WTC11 (cell line): ENCODE measurements around the gene DYNC1I1. TPM values are rescaled to one million over a fixed set of nuclear protein-coding genes. Genes with fewer than 3 reads are reported as not detected.

ENCODE experiments used
- ATAC-seq: fragments of 200-7000 bp; cut with Tn5 transposase; 2 replicates; pipeline ENCODE4 v1.10.0; 2021; ENCODE audit warnings: mild to moderate bottlenecking, moderate library complexity
- CTCF ChIA-PET: fragments of 300-600 bp; sonication (Branson Sonifier 250); formaldehyde crosslinking; loops from one replicate; lab custom pipeline; 2021; ENCODE audit warnings: antibody characterized with exemption; lab: Charles Lee
- POLR2A ChIA-PET: fragments of 350-600 bp; sonication (Branson Sonifier 250); formaldehyde crosslinking; loops from one replicate; lab custom pipeline; 2021; ENCODE audit warnings: antibody characterized with exemption; lab: Charles Lee
- DNase-seq: peaks from one replicate; pipeline ENCODE4 v3.0.0; 2021; ENCODE audit warnings: low spot score
- H3K27ac Mint-ChIP-seq: 2 replicates; pipeline ENCODE4 v1.8.0; 2021; ENCODE audit warnings: mixed read lengths
- H3K27me3 Mint-ChIP-seq: 2 replicates; pipeline ENCODE4 v1.8.0; 2021; ENCODE audit warnings: low read depth, mild to moderate bottlenecking, moderate library complexity, mixed read lengths
- H3K36me3 Mint-ChIP-seq: 2 replicates; pipeline ENCODE4 v1.8.0; 2021; ENCODE audit warnings: mixed read lengths
- H3K4me1 Mint-ChIP-seq: 2 replicates; pipeline ENCODE4 v1.8.0; 2022; ENCODE audit warnings: mixed read lengths
- H3K4me3 Mint-ChIP-seq: 2 replicates; pipeline ENCODE4 v1.8.0; 2021; ENCODE audit warnings: mild to moderate bottlenecking, moderate library complexity, mixed read lengths
- H3K9me3 Mint-ChIP-seq: 2 replicates; pipeline ENCODE4 v1.8.0; 2021; ENCODE audit warnings: mixed read lengths
- AFF4 ChIP-seq: sonication (generic); formaldehyde crosslinking; IDR thresholded peaks from 2 replicates; pipeline ENCODE4 v1.8.1; 2023; ENCODE audit warnings: mild to moderate bottlenecking, missing genetic modification reagents, borderline replicate concordance
- ATF1 ChIP-seq: sonication (generic); formaldehyde crosslinking; IDR thresholded peaks from 2 replicates; pipeline ENCODE4 v1.8.1; 2023; ENCODE audit warnings: mild to moderate bottlenecking, moderate library complexity, missing genetic modification reagents
- ATF6 ChIP-seq: sonication (generic); formaldehyde crosslinking; IDR thresholded peaks from 2 replicates; pipeline ENCODE4 v1.8.1; 2023; ENCODE audit warnings: mild to moderate bottlenecking, missing genetic modification reagents
- CREM ChIP-seq: sonication (generic); formaldehyde crosslinking; IDR thresholded peaks from 2 replicates; pipeline ENCODE4 v1.8.1; 2022; ENCODE audit warnings: mild to moderate bottlenecking, missing genetic modification reagents, moderate library complexity
- CTCF ChIP-seq: fragments of 200-600 bp; IDR thresholded peaks from 2 replicates; pipeline ENCODE4 v1.8.0; 2022; ENCODE audit warnings: antibody characterized with exemption
- E2F1 ChIP-seq: sonication (generic); formaldehyde crosslinking; IDR thresholded peaks from 2 replicates; pipeline ENCODE4 v1.8.0; 2022; ENCODE audit warnings: mild to moderate bottlenecking, missing genetic modification reagents
- ESRRA ChIP-seq: sonication (generic); formaldehyde crosslinking; IDR thresholded peaks from 2 replicates; pipeline ENCODE4 v1.8.1; 2022; ENCODE audit warnings: mild to moderate bottlenecking, missing genetic modification reagents, borderline replicate concordance
- FOXK1 ChIP-seq: sonication (generic); formaldehyde crosslinking; IDR thresholded peaks from 2 replicates; pipeline ENCODE4 v1.8.0; 2022; ENCODE audit warnings: mild to moderate bottlenecking, moderate library complexity, missing genetic modification reagents
- FOXP1 ChIP-seq: sonication (generic); formaldehyde crosslinking; IDR thresholded peaks from 2 replicates; pipeline ENCODE4 v1.8.0; 2022; ENCODE audit warnings: missing genetic modification reagents, mild to moderate bottlenecking, moderate library complexity, borderline replicate concordance
- GABPB1 ChIP-seq: sonication (generic); formaldehyde crosslinking; IDR thresholded peaks from 2 replicates; pipeline ENCODE4 v1.8.1; 2023; ENCODE audit warnings: mild to moderate bottlenecking, missing genetic modification reagents
- GTF2I ChIP-seq: fragments of 250-450 bp; sonication (Bioruptor Pico); conservative IDR thresholded peaks from 2 replicates; pipeline ENCODE4 v1.4.0; 2021; ENCODE audit warnings: mild to moderate bottlenecking
- HMGA2 ChIP-seq: fragments of 250-450 bp; sonication (Bioruptor Pico); IDR thresholded peaks from 2 replicates; pipeline ENCODE4 v1.4.0; 2021; ENCODE audit warnings: mild to moderate bottlenecking, moderate library complexity
- NR1H2 ChIP-seq: sonication (generic); formaldehyde crosslinking; IDR thresholded peaks from 2 replicates; pipeline ENCODE4 v1.9.0; 2021; ENCODE audit warnings: mild to moderate bottlenecking, moderate library complexity, missing genetic modification reagents
- SMAD4 ChIP-seq: sonication (generic); formaldehyde crosslinking; IDR thresholded peaks from 2 replicates; pipeline ENCODE4 v1.8.0; 2022; ENCODE audit warnings: mild to moderate bottlenecking, missing genetic modification reagents
- TEAD1 ChIP-seq: sonication (generic); formaldehyde crosslinking; IDR thresholded peaks from 2 replicates; pipeline ENCODE4 v1.8.0; 2022; ENCODE audit warnings: mild to moderate bottlenecking, missing genetic modification reagents
- USF2 ChIP-seq: sonication (generic); formaldehyde crosslinking; IDR thresholded peaks from 2 replicates; pipeline ENCODE4 v1.8.1; 2023; ENCODE audit warnings: mild to moderate bottlenecking, missing genetic modification reagents, moderate library complexity
- ZNF121 ChIP-seq: sonication (generic); formaldehyde crosslinking; IDR thresholded peaks from 2 replicates; pipeline ENCODE4 v1.8.0; 2023; ENCODE audit warnings: missing genetic modification reagents
- ZNF219 ChIP-seq: sonication (generic); formaldehyde crosslinking; IDR thresholded peaks from 2 replicates; pipeline ENCODE4 v1.8.0; 2023; ENCODE audit warnings: missing genetic modification reagents, mild to moderate bottlenecking, borderline replicate concordance
- ZNF425 ChIP-seq: fragments of 250-450 bp; sonication (Bioruptor Pico); conservative IDR thresholded peaks from 2 replicates; pipeline ENCODE4 v1.9.0; 2021; ENCODE audit warnings: mild to moderate bottlenecking
- ZSCAN18 ChIP-seq: fragments of 250-450 bp; sonication (Bioruptor Pico); IDR thresholded peaks from 2 replicates; pipeline ENCODE4 v2.1.2; 2022; ENCODE audit warnings: mild to moderate bottlenecking, moderate library complexity
- total RNA-seq: library from RNA; stranded (reverse); gene quantifications from 3 replicates; pipeline ENCODE4 v1.2.3, GENCODE V29; 2021

The DYNC1I1 gene
- total RNA-seq, 1 experiment from 2014 or later, result 2.8 TPM

- Mint-ChIP-seq H3K4me3 (no peak overlapping the region), H3K9me3 (no peaks in the 10 kb centered on the region), H3K36me3 (no peaks in the 10 kb centered on the region), H3K4me1 (no peaks in the 10 kb centered on the region), H3K27me3 (no peaks in the 10 kb centered on the region), H3K27ac (no peak overlapping the region)
- ATAC-seq (no peak), DNase-seq (no peak)
- TF ChIP-seq ZSCAN18 (CRISPR knock-in tag), result no peak
- TF ChIP-seq ZNF121, result no peak
- TF ChIP-seq GABPB1 (CRISPR knock-in tag), result no peak
- no peak for TF ChIP-seq ATF6 (CRISPR knock-in tag)
- no peak for TF ChIP-seq AFF4 (CRISPR knock-in tag)
- TF ChIP-seq ZNF219 (CRISPR knock-in tag), result no peak
- TF ChIP-seq GTF2I (CRISPR knock-in tag), result no peak
- no peak for TF ChIP-seq CTCF
- no peak for TF ChIP-seq CREM
- no peak for TF ChIP-seq ESRRA (CRISPR knock-in tag)
- TF ChIP-seq E2F1 (CRISPR knock-in tag), result no peak
- no peak for TF ChIP-seq FOXP1 (CRISPR knock-in tag)
- TF ChIP-seq ZNF425 (CRISPR knock-in tag), result no peak
- TF ChIP-seq TEAD1 (CRISPR knock-in tag), result no peak
- no peak for TF ChIP-seq SMAD4 (CRISPR knock-in tag)
- no peak for TF ChIP-seq HMGA2 (CRISPR knock-in tag)
- no peak for TF ChIP-seq FOXK1 (CRISPR knock-in tag)
- no peak for TF ChIP-seq NR1H2 (CRISPR knock-in tag)
- TF ChIP-seq USF2 (CRISPR knock-in tag), result no peak
- no peak for TF ChIP-seq ATF1 (CRISPR knock-in tag)
- ChIA-PET CTCF (no interaction called here), POLR2A (no interaction called here)
Observed at GRCh38 chr7:96026611-96027010, 254.3 kb downstream of the DYNC1I1 start.
